Suprapubic skin (tissue), 4 donors: ENCODE results near the gene SLC2A9. TPM values are rescaled to one million over a fixed set of nuclear protein-coding genes. Genes with fewer than 3 reads are reported as not detected.

Experiments used
- DNase-seq, 2 donors: peaks; one replicate each; pipeline ENCODE4 v3.0.0-alpha.2; 2019; ENCODE audit warnings: low spot score in 2 of 2
- H3K27ac ChIP-seq: fragments of 200-600 bp; sonication (generic); one replicate; pipeline ENCODE4 v1.5.1; 2019
- H3K27me3 ChIP-seq: fragments of 200-600 bp; sonication (generic); one replicate; pipeline ENCODE4 v1.5.1; 2019
- H3K36me3 ChIP-seq: fragments of 200-600 bp; sonication (generic); one replicate; pipeline ENCODE4 v1.5.1; 2019
- H3K4me1 ChIP-seq: fragments of 200-600 bp; sonication (generic); one replicate; pipeline ENCODE4 v1.5.1; 2019
- H3K4me3 ChIP-seq: fragments of 200-600 bp; sonication (generic); one replicate; pipeline ENCODE4 v1.5.1; 2019; ENCODE audit warnings: mild to moderate bottlenecking
- H3K9me3 ChIP-seq: fragments of 200-600 bp; sonication (generic); one replicate; pipeline ENCODE4 v1.5.1; 2019
- EP300 ChIP-seq: sonication (generic); formaldehyde crosslinking; IDR thresholded peaks from one replicate; pipeline ENCODE4 v1.6.1; 2017; ENCODE audit warnings: antibody characterized with exemption
- POLR2A ChIP-seq, 2 donors: fragments of 450-650 bp; IDR thresholded peaks; one replicate each; pipeline ENCODE4 v1.6.1; 2017; ENCODE audit warnings: antibody characterized with exemption in 2 of 2, mild to moderate bottlenecking in 2 of 2, moderate library complexity in 2 of 2
- POLR2AphosphoS5 ChIP-seq, 3 donors: sonication (generic); formaldehyde crosslinking; IDR thresholded peaks; one replicate each; pipeline ENCODE4 v1.6.1; 2017; ENCODE audit warnings: antibody characterized with exemption in 3 of 3
- WGBS: methylation state at CpG from one replicate; pipeline ENCODE4 v1.1.5; 2018; 5-methylcytosine and 5-hydroxymethylcytosine counted together
- total RNA-seq, 4 donors: library from RNA; depleted of rRNA; stranded (reverse); fragments of >200 nt; gene quantifications; one replicate each; pipeline ENCODE4 v1.1.0, GENCODE V29; 2016
- TF ChIP-seq, protein P1 (sequence below), 2 donors: fragments of 200-600 bp in 1 of 2; fragments of 450-650 bp in 1 of 2; sonication (generic) in 1 of 2; IDR thresholded peaks; one replicate each; pipeline ENCODE4 v1.5.1; 2016 to 2019; ENCODE audit warnings: antibody characterized with exemption in 2 of 2, mild to moderate bottlenecking in 1 of 2, moderate library complexity in 1 of 2

SLC2A9 gene
- total RNA-seq, 4 donors from 2014 or later = 3.5 to 9.2 (median 8.1) TPM

DNA sequence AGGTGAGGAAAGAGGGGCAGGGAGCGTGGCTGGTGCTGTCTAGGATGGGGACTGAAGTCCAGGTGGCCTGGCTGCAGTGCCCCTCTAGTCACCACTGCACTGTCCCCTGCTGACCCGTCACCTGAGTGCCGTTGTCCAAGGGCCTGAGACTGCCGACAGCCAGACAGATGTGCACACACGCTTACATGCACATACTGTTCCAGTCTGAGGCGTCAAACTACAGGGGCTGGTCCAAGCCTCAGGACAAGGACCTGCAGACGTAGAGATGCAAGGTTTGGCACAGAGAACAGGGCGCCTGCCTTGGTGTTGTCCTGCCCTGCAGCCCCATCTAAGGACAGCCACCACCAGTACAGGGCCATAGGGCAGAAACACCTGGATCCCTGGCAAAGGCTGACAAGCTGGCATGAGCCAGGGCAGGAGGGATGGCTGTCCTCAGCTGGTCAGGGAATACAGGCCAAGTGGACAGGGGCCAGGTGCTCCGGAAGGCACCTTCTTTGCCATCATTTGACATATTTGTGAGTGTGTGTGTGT, 1.7 kb downstream of the SLC2A9 start:
- Histone ChIP-seq H3K4me3 (peak overlapping the region; percentile 37), H3K27me3 (no peaks in the 10 kb centered on the region), H3K4me1 (peaks cover 59% of the 10 kb centered on the region), H3K36me3 (no peaks in the 10 kb centered on the region), H3K27ac (peak overlapping the region; percentile 76), H3K9me3 (no peaks in the 10 kb centered on the region)
- peak in 1 of 2 donors; percentile 77 for DNase-seq
- 64% methylated on average over 8 of the region's 9 CpGs for whole genome bisulfite sequencing
- TF ChIP-seq EP300 = no peak
- TF ChIP-seq POLR2AphosphoS5 (IDR thresholded peaks at IDR 0.05) = no peak
- TF ChIP-seq POLR2A (IDR thresholded peaks at IDR 0.05) = no peak
- TF ChIP-seq, protein P1, sequence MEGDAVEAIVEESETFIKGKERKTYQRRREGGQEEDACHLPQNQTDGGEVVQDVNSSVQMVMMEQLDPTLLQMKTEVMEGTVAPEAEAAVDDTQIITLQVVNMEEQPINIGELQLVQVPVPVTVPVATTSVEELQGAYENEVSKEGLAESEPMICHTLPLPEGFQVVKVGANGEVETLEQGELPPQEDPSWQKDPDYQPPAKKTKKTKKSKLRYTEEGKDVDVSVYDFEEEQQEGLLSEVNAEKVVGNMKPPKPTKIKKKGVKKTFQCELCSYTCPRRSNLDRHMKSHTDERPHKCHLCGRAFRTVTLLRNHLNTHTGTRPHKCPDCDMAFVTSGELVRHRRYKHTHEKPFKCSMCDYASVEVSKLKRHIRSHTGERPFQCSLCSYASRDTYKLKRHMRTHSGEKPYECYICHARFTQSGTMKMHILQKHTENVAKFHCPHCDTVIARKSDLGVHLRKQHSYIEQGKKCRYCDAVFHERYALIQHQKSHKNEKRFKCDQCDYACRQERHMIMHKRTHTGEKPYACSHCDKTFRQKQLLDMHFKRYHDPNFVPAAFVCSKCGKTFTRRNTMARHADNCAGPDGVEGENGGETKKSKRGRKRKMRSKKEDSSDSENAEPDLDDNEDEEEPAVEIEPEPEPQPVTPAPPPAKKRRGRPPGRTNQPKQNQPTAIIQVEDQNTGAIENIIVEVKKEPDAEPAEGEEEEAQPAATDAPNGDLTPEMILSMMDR (IDR thresholded peaks at IDR 0.05) = no peak

DNA sequence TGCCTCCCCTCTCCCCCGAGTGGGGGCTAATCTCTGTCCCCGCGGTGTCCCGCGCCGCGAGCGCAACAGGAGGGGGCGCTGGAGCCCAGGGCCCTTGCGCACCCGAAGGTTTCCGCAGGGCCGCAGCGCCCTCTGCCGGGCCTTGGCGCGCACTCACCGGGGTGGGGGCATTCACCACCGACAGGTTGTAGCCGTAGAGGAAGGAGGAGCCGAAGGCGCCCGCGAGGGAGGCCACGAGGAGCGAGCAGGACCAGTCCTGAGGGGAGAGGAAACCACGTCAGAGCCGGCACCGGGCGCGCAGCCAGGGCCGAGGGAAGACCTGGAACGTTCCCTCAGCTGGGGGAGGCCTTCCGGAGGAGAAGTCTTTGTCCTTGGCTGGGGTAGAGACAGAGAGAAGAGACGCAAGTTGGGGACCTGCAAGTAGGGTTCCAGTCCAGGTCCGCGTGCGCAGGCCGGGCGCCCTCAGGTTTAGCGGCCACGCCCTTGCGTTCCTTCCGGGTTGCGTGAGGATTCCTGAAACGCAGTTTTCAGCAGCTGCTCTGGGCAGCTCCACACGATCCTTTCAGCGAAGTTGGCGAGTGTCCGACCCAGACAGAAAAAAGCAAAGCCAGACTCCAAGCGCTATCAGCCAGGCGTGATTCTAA, 2.4 kb downstream of the SLC2A9 start:
- peak overlapping the region; percentile 76 for H3K27ac ChIP-seq
- no peaks in the 10 kb centered on the region for H3K9me3 ChIP-seq
- no peaks in the 10 kb centered on the region for H3K36me3 ChIP-seq
- H3K27me3 ChIP-seq = no peaks in the 10 kb centered on the region
- TF ChIP-seq, protein P1 (IDR thresholded peaks at IDR 0.05) = peak; percentile 95
- TF ChIP-seq EP300 = no peak
- peak in 2 of 3 donors; percentile 81 for TF ChIP-seq POLR2AphosphoS5 (IDR thresholded peaks at IDR 0.05)
- peaks cover 59% of the 10 kb centered on the region for H3K4me1 ChIP-seq
- DNase-seq = peak; percentile 97 to 98
- peak overlapping the region; percentile 37 for H3K4me3 ChIP-seq
- 2% methylated on average over 37 of the region's 52 CpGs for WGBS

DNA sequence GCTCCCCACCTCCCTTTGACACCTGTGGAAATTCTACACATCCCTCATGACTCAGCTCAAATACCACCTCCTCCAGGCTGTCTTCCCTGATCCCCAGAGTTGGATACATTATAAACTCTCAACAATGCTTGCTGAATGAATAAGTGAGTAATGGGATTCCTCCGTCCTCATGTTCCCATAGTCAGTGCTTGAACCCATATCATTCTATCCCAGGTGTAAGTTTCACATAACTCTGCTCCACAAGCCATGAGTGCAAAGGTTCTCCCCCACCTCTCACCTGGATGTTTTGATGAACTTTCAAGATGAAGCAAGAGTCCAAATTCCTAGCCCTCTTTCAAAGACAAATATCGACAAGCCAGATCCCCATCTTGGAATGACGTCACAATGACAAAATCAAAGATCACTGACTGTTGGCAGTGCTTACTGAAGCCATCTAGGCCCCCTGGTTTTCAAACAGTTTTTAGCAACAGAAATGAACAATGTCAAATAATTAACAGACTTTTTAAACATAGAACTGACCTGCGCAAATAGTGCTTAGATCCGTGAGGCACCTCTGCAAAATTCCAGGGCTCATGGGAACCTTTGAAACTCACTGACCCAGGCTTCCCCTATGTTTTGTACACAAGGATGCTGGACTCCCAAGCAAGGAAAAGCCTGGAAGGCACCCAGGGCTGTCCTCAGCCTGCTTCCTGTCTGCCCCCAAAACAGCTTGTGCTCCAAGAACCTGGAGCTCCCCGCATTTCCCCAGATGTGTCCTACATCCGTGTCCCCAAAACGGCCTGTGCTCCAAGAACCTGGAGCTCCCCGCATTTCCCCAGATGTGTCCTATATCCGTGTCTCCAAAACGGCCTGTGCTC, 4.0 kb downstream of the SLC2A9 start:
- Histone ChIP-seq H3K4me3 (no peak overlapping the region), H3K27me3 (no peaks in the 10 kb centered on the region), H3K9me3 (no peaks in the 10 kb centered on the region), H3K36me3 (no peaks in the 10 kb centered on the region), H3K4me1 (peaks cover 44% of the 10 kb centered on the region), H3K27ac (no peak overlapping the region)
- DNase-seq = no peak
- TF ChIP-seq EP300 = no peak
- WGBS = 96% methylated on average over 11 of the region's 11 CpGs

DNA sequence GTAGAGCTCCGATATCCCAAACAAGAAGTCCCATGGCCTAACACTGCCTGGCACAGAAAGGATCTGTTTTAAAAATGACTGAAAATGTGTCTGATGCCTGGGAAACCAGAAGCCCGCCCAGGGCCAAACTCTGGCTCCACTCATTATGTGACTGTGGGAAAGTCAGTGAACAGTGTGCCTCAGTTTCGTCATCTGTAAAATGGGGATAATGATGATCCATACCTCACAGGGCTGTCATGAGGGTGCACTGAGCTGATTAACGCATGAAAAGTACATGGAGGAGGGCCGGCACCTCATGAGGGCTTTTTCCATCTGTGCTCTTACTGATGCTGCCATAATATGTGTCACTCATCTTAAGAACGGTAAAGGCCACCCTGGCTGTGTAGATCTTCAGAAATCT, 5.1 kb downstream of the SLC2A9 start:
- H3K9me3 ChIP-seq = no peaks in the 10 kb centered on the region
- H3K4me3 ChIP-seq = no peak overlapping the region
- TF ChIP-seq POLR2AphosphoS5 (IDR thresholded peaks at IDR 0.05) (no peak), EP300 (no peak), POLR2A (IDR thresholded peaks at IDR 0.05) (no peak)
- TF ChIP-seq, protein P1 (IDR thresholded peaks at IDR 0.05) = no peak
- no peaks in the 10 kb centered on the region for H3K27me3 ChIP-seq
- WGBS = 63% methylated on average over 6 of the region's 6 CpGs
- peaks cover 33% of the 10 kb centered on the region for H3K4me1 ChIP-seq
- no peak for DNase-seq
- H3K36me3 ChIP-seq = no peaks in the 10 kb centered on the region
- H3K27ac ChIP-seq = no peak overlapping the region

DNA sequence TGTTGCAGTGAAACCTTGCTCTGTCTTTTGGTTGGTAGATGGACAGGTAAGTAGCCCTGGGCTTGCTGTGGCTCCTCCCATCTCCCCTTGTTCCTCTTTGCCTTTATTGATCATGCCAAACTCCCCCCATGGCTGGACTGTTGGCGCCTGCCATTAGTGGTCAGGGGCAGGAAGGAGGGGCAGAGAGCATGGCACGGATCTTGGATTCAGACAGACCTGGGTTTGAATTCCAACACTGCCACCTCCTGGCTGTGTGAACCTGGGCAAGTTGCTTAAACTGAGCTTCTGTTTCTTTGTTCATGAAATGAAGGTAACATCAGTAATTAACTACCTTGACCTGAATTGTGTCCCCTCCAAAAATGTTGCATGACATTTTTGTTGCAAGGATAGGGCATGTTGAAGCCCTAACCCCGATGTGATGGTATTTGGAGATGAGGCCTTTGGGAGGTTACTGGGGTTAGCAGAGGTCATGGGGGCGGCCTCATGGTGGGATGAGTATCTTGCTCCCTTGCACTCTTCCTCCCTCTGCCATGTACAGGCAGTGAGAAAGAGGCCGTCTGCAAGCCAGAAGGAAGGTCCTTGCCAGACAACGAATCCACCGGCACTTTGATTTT, 6.0 kb downstream of the SLC2A9 start:
- 47% methylated on average over 7 of the region's 7 CpGs for WGBS
- no peak for TF ChIP-seq EP300
- TF ChIP-seq, protein P1 (IDR thresholded peaks at IDR 0.05) = peak in 1 of 2 donors; percentile 26
- Histone ChIP-seq H3K27me3 (no peaks in the 10 kb centered on the region), H3K4me3 (no peak overlapping the region), H3K4me1 (peaks cover 24% of the 10 kb centered on the region), H3K9me3 (no peaks in the 10 kb centered on the region), H3K27ac (no peak overlapping the region), H3K36me3 (no peaks in the 10 kb centered on the region)
- no peak for DNase-seq
